Esophagus squamous epithelium (tissue), 5 donors: Measurements from ENCODE around the gene C1QL1. TPM values are rescaled to one million over a fixed set of nuclear protein-coding genes. Genes with fewer than 3 reads are reported as not detected.

Source experiments
- DNase-seq: peaks from one replicate; lab custom pipeline; 2025; lab: John Stamatoyannopoulos, UW
- H3K27ac ChIP-seq, 4 donors: fragments of 200-600 bp; sonication (generic); one replicate each; pipeline ENCODE4 v1.5.1; 2016 to 2019; ENCODE audit warnings: mild to moderate bottlenecking in 1 of 4
- H3K27me3 ChIP-seq, 4 donors: fragments of 200-600 bp; sonication (generic); 1 replicate in 3 of 4; 2 replicates in 1 of 4; pipeline versions ENCODE4 v1.5.1 to v1.6.0; 2017 to 2021; ENCODE audit warnings: antibody characterized with exemption in 1 of 4
- H3K36me3 ChIP-seq, 3 donors: fragments of 200-600 bp; sonication (generic); one replicate each; pipeline ENCODE4 v1.5.1; 2016 to 2019
- H3K4me1 ChIP-seq, 3 donors: fragments of 200-600 bp; sonication (generic); one replicate each; pipeline ENCODE4 v1.5.1; 2017 to 2019
- H3K4me3 ChIP-seq, 4 donors: fragments of 200-600 bp; sonication (generic); 1 replicate in 3 of 4; 2 replicates in 1 of 4; pipeline ENCODE4 v1.5.1; 2016 to 2019; ENCODE audit warnings: mild to moderate bottlenecking in 2 of 4, moderate library complexity in 1 of 4
- H3K9me3 ChIP-seq, 3 donors: fragments of 200-600 bp; sonication (generic); one replicate each; pipeline ENCODE4 v1.5.1; 2016 to 2019
- CTCF ChIP-seq, 6 experiments: fragments of 450-650 bp in 4 of 6; fragments of 200-600 bp in 2 of 6; sonication (generic) in 2 of 6; IDR thresholded peaks; one replicate each; pipeline ENCODE4 v1.5.1; 2016 to 2019; ENCODE audit warnings: antibody characterized with exemption in 6 of 6, mild to moderate bottlenecking in 4 of 6, moderate library complexity in 4 of 6
- POLR2A ChIP-seq, 4 donors: fragments of 450-650 bp; IDR thresholded peaks; one replicate each; pipeline ENCODE4 v1.6.1; 2017; ENCODE audit warnings: antibody characterized with exemption in 4 of 4, mild to moderate bottlenecking in 4 of 4, moderate library complexity in 3 of 4
- WGBS, 2 donors: methylation state at CpG; one replicate each; pipeline ENCODE4 v1.1.5; 2018; 5-methylcytosine and 5-hydroxymethylcytosine counted together
- intact Hi-C: fragments of 100-400 bp; cut with DNase I; formaldehyde crosslinking; loops from one replicate; pipeline ENCODE4 v1.15.0; 2022
- total RNA-seq, 4 donors: library from RNA; depleted of rRNA; stranded (reverse); fragments of >200 nt; gene quantifications; one replicate each; pipeline ENCODE4 v1.1.0, GENCODE V29; 2016
- donor health status: DM: yes; HTN: yes; CAD: no.

Gene C1QL1
- total RNA-seq, 4 donors from 2014 or later, result 0.35 to 2.3 (median 0.70) TPM; not detected in 1

- Histone ChIP-seq H3K4me1 (peaks cover 0 to 53% (median 29%) of the 10 kb centered on the region in 3 donors), H3K27ac (peak overlapping the region in 3 of 4 donors; percentile 40 to 81 (median 79)), H3K4me3 (no peak overlapping the region), H3K36me3 (no peaks in the 10 kb centered on the region), H3K9me3 (no peaks in the 10 kb centered on the region), H3K27me3 (peaks cover 0 to 52% (median 0%) of the 10 kb centered on the region in 4 donors)
- intact Hi-C loops, result no loop called here
- 22 to 55% methylated on average over 1 to 4 of the region's 7 CpGs for WGBS, 2 donors
- DNase-seq, result no peak
- TF ChIP-seq CTCF (IDR thresholded peaks at IDR 0.05) (no peak), POLR2A (IDR thresholded peaks at IDR 0.05) (no peak)
These were observed 9.9 kb upstream of the C1QL1 start for GRCh38 chr17:44977814-44978550.

- Histone ChIP-seq H3K27ac (peak overlapping the region in 3 of 4 donors; percentile 39 to 79 (median 40)), H3K27me3 (peaks cover 0 to 52% (median 0%) of the 10 kb centered on the region in 4 donors), H3K36me3 (no peaks in the 10 kb centered on the region), H3K4me3 (no peak overlapping the region), H3K9me3 (no peaks in the 10 kb centered on the region), H3K4me1 (peaks cover 0 to 53% (median 31%) of the 10 kb centered on the region in 3 donors)
- TF ChIP-seq CTCF (IDR thresholded peaks at IDR 0.05) (no peak), POLR2A (IDR thresholded peaks at IDR 0.05) (no peak)
- WGBS, 2 donors, result 76 to 79% methylated on average over 2 to 3 of the region's 3 CpGs
- no peak for DNase-seq
- intact Hi-C loops, result no loop called here
These were observed 9.0 kb upstream of the C1QL1 start for GRCh38 chr17:44977065-44977464.

GRCh38 chr17:44976206-44976605, 8.1 kb upstream of the C1QL1 start:
- H3K27me3 ChIP-seq, result peaks cover 0 to 53% (median 0%) of the 10 kb centered on the region in 4 donors
- no peaks in the 10 kb centered on the region for H3K36me3 ChIP-seq
- no peak for DNase-seq
- H3K9me3 ChIP-seq, result no peaks in the 10 kb centered on the region
- no peak overlapping the region for H3K27ac ChIP-seq
- H3K4me3 ChIP-seq, result no peak overlapping the region
- peaks cover 0 to 45% (median 34%) of the 10 kb centered on the region in 3 donors for H3K4me1 ChIP-seq
- TF ChIP-seq POLR2A (IDR thresholded peaks at IDR 0.05), result no peak
- TF ChIP-seq CTCF (IDR thresholded peaks at IDR 0.05), result no peak
- intact Hi-C loops, result no loop called here
- 60 to 87% methylated on average over 1 to 3 of the region's 13 CpGs for WGBS, 2 donors

DNA sequence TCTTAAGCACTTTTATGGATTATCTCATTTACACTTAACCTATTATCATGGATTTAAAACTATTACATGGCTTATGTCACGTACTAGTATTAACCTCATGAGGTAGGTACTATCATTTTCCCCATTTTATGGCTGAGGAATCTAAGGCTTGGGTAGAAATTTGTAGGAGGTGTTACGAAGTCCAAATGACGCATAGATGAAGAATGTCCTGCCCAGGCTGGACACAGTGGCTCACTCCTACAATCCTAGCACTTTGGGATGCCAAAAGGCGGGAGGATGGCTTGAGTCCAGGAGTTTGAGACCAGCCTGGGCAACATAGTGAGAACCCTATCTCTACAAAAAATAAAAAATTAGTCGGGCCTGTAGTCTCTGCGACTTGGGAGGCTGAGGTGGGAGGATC, 4.8 kb upstream of the C1QL1 start:
- Histone ChIP-seq H3K9me3 (no peaks in the 10 kb centered on the region), H3K36me3 (no peaks in the 10 kb centered on the region), H3K27ac (no peak overlapping the region), H3K4me1 (peaks cover 10 to 46% (median 29%) of the 10 kb centered on the region in 3 donors), H3K27me3 (peaks cover 0 to 63% (median 0%) of the 10 kb centered on the region in 4 donors), H3K4me3 (no peak overlapping the region)
- intact Hi-C loops, result no loop called here
- no peak for TF ChIP-seq CTCF (IDR thresholded peaks at IDR 0.05)
- no peak for TF ChIP-seq POLR2A (IDR thresholded peaks at IDR 0.05)
- WGBS, 2 donors, result 76 to 94% methylated on average over 6 of the region's 6 CpGs
- DNase-seq, result no peak

- no peak for DNase-seq
- 36 to 42% methylated on average over 5 to 8 of the region's 8 CpGs for WGBS, 2 donors
- H3K27ac ChIP-seq, result no peak overlapping the region
- peaks cover 15 to 46% (median 29%) of the 10 kb centered on the region in 3 donors for H3K4me1 ChIP-seq
- H3K27me3 ChIP-seq, result peaks cover 6 to 63% (median 7%) of the 10 kb centered on the region in 4 donors
- no peak for TF ChIP-seq CTCF (IDR thresholded peaks at IDR 0.05)
- H3K4me3 ChIP-seq, result no peak overlapping the region
- no peaks in the 10 kb centered on the region for H3K36me3 ChIP-seq
- no peaks in the 10 kb centered on the region for H3K9me3 ChIP-seq
- intact Hi-C loops, result no loop called here
These were observed 3.8 kb upstream of the C1QL1 start for GRCh38 chr17:44971776-44972483.
